ENCODE data around the gene RRAGA.
"Not testable (repeated sequence)": the region's sequence is repeated elsewhere in the genome, so short reads cannot be mapped to it uniquely, and the experiment has no call there.

The RRAGA gene

GRCh38 chr9:19048966-19049916, at the start of gene RRAGA:
Gene RRAGA (plus strand): TSS chr9:19049427. CDS start chr9:19049660, 233 bp downstream.
- Histone ChIP-seq H3K4me1 (peaks cover 38% of the 10 kb centered on the region), H3K27me3 (ENCODE audit: low read depth) (no peaks in the 10 kb centered on the region), H3K36me3 (replicated peaks) (no peaks in the 10 kb centered on the region), H3K9me3 (no peaks in the 10 kb centered on the region), H3K4me3 (peak within 1 kb of the TSS; percentile 57)
- in situ Hi-C loops (cut with MboI; ENCODE audit: low sequenced_read_pairs): loop anchor here (25.0 kb wide), 2 partner anchors 612 to 1512 kb away; no protein-coding TSS in a partner anchor
- DNase-seq (ENCODE audit: low spot score in 2 of 2): peak; percentile 96 to 97

- H3K36me3 ChIP-seq (replicated peaks): no peaks in the 10 kb centered on the region
- peaks cover 2% of the 10 kb centered on the region; the same call in 1 of the 2 replicates for H3K9me3 ChIP-seq
- in situ Hi-C loops (cut with MboI; ENCODE audit: low sequenced_read_pairs): no loop called here
- no peaks in the 10 kb centered on the region for H3K4me1 ChIP-seq
- H3K27me3 ChIP-seq (ENCODE audit: low read depth): no peaks in the 10 kb centered on the region
- no peak overlapping the region for H3K4me3 ChIP-seq
- no peak for DNase-seq (ENCODE audit: low spot score in 2 of 2)
Observed at GRCh38 chr9:19000133-19000532, 49.1 kb upstream of the RRAGA start.

- Histone ChIP-seq H3K4me1 (no peaks in the 10 kb centered on the region), H3K36me3 (replicated peaks) (no peaks in the 10 kb centered on the region), H3K9me3 (no peaks in the 10 kb centered on the region; the same call in 1 of the 2 replicates), H3K27me3 (ENCODE audit: low read depth) (no peaks in the 10 kb centered on the region; the same call in 1 of the 2 replicates), H3K4me3 (no peak overlapping the region)
- in situ Hi-C loops (cut with MboI; ENCODE audit: low sequenced_read_pairs): no loop called here
- DNase-seq (ENCODE audit: low spot score in 2 of 2): no peak
Observed at GRCh38 chr9:19009391-19009965, 39.7 kb upstream of the RRAGA start.

GRCh38 chr9:19018201-19018600, 31.0 kb upstream of the RRAGA start:
- no peak overlapping the region for H3K4me3 ChIP-seq
- H3K4me1 ChIP-seq: no peaks in the 10 kb centered on the region
- DNase-seq (ENCODE audit: low spot score in 2 of 2): no peak
- no peaks in the 10 kb centered on the region for H3K27me3 ChIP-seq (ENCODE audit: low read depth)
- in situ Hi-C loops (cut with MboI; ENCODE audit: low sequenced_read_pairs): no loop called here
- H3K36me3 ChIP-seq (replicated peaks): no peaks in the 10 kb centered on the region
- H3K9me3 ChIP-seq: no peaks in the 10 kb centered on the region

DNA sequence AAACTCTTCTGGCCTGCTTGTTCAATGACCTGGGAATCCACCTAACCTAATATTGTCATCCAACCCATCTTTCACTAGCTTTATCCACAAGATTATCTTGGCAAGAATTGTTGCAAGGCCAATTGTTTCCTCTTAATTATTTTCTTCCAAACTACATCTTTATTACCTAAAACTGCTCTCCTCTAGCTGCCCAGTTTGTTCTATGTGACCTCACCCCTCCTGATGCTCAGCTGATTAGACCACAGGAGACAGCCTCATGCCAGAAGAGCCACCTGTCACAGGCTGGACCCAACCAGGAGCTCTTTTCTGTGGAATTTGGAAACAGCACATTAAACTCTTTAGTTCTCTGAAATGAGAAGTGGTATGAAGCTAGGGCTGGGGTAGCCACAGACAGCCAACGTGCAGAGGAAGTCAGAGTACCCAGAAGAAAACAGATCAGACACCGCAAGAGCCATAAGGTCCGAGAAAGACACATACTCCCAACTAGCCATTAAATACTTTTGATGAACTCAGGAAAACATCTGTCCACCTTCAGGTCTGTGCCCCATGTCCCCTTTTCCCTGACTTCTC, 28.3 kb upstream of the RRAGA start:
- Histone ChIP-seq H3K36me3 (replicated peaks) (no peaks in the 10 kb centered on the region), H3K27me3 (ENCODE audit: low read depth) (no peaks in the 10 kb centered on the region), H3K9me3 (no peaks in the 10 kb centered on the region), H3K4me3 (no peak overlapping the region), H3K4me1 (no peaks in the 10 kb centered on the region)
- DNase-seq (ENCODE audit: low spot score in 2 of 2): no peak
- in situ Hi-C loops (cut with MboI; ENCODE audit: low sequenced_read_pairs): loop anchor here (10.0 kb wide), 1 partner anchor 1216 kb away; no protein-coding TSS in a partner anchor

DNA sequence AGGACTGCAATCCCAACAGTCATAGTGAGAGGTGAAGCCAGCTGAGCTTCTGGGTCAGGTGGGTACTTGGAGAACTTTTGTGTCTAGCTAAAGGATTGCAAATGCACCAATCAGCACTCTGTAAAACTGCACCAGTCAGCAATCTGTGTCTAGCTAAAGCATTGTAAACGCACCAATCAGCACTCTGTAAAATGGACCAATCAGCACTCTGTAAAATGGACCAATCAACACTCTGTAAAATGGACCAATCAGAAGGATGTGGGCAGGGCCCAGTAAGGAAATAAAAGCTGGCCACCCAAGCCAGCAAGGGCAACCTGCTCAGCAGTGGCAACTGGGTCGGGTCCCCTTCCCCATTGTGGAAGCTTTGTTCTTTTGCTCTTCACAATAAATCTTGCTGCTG, 27.6 kb upstream of the RRAGA start:
- not testable (repeated sequence) for H3K4me1 ChIP-seq; H3K27me3 ChIP-seq (ENCODE audit: low read depth); DNase-seq (ENCODE audit: low spot score in 2 of 2); H3K36me3 ChIP-seq (replicated peaks); H3K9me3 ChIP-seq; H3K4me3 ChIP-seq
- in situ Hi-C loops (cut with MboI; ENCODE audit: low sequenced_read_pairs): loop anchor here (10.0 kb wide), 1 partner anchor 1217 kb away; no protein-coding TSS in a partner anchor

DNA sequence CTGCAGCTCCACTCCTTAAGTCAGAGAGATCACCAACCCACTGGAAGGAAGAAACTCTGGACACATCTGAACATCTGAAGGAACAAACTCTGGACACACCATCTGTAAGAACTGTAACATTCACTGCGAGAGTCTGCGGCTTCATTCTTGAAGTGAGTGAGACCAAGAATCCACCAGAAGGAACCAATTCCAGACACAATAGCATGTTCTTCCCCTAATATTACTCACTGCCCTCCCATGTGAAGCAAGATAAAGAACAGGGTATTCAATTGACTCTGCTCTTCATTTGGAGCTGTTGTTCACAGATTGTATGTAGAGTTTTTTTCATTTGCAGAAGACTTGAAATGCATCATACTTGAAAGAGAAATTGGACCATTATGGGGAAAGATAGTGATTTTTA, 27.0 kb upstream of the RRAGA start:
- in situ Hi-C loops (cut with MboI; ENCODE audit: low sequenced_read_pairs): loop anchor here (10.0 kb wide), 1 partner anchor 1217 kb away; no protein-coding TSS in a partner anchor
- Histone ChIP-seq H3K27me3 (ENCODE audit: low read depth) (no peaks in the 10 kb centered on the region), H3K4me1 (no peaks in the 10 kb centered on the region), H3K4me3 (no peak overlapping the region), H3K36me3 (replicated peaks) (no peaks in the 10 kb centered on the region), H3K9me3 (no peaks in the 10 kb centered on the region)
- no peak for DNase-seq (ENCODE audit: low spot score in 2 of 2)

DNA sequence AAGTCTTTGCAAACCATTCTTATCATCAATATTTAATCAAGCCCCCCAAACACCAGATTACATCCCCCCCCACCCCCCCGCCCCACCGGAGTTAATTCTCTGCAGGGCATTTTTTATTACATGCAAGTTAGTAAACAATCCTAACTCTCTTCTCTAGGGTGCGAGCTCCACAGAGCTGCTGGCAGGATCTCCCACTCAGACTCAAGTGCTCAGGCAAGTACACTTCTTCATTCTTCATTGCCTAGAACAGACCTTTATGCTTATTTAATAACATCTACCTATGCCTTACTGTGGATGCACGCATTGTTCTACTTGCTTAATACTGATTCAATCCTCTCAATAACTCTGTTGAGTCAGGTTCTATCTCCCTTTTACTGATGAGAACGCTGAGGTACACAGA, 26.1 kb upstream of the RRAGA start:
- Histone ChIP-seq H3K36me3 (replicated peaks) (no peaks in the 10 kb centered on the region), H3K4me3 (no peak overlapping the region), H3K9me3 (no peaks in the 10 kb centered on the region), H3K4me1 (no peaks in the 10 kb centered on the region), H3K27me3 (ENCODE audit: low read depth) (no peaks in the 10 kb centered on the region)
- no peak for DNase-seq (ENCODE audit: low spot score in 2 of 2)
- in situ Hi-C loops (cut with MboI; ENCODE audit: low sequenced_read_pairs): loop anchor here (10.0 kb wide), 1 partner anchor 1218 kb away; no protein-coding TSS in a partner anchor

- no peaks in the 10 kb centered on the region for H3K9me3 ChIP-seq
- in situ Hi-C loops (cut with MboI; ENCODE audit: low sequenced_read_pairs): loop anchor here (5.0 to 25.0 kb wide), 4 partner anchors 589 to 1489 kb away; no protein-coding TSS in a partner anchor
Observed at GRCh38 chr9:19026375-19026774, 22.9 kb upstream of the RRAGA start.

DNA sequence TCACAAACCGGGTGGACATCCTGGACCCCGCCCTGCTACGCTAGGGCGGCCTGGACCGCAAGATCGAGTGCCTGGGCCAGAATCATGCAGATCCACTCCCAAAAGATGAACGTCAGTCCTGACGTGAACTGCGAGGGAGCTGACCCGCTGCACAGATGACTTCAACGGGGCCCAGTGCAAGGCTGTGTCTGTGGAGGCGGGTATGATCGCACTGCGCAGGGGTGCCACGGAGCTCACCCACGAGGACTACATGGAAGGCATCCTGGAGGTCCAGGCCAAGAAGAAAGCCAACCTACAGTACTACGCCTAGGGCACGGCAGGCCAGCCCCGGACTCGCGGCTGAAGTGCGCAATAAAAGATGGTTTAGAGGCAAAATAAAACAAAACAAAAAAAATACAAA, 21.4 kb upstream of the RRAGA start:
- H3K4me3 ChIP-seq: no peak overlapping the region
- no peaks in the 10 kb centered on the region for H3K36me3 ChIP-seq (replicated peaks)
- no peak for DNase-seq (ENCODE audit: low spot score in 2 of 2)
- no peaks in the 10 kb centered on the region for H3K4me1 ChIP-seq
- H3K27me3 ChIP-seq (ENCODE audit: low read depth): no peaks in the 10 kb centered on the region; the same call in 1 of the 2 replicates
- in situ Hi-C loops (cut with MboI; ENCODE audit: low sequenced_read_pairs): loop anchor here (5.0 to 25.0 kb wide), 4 partner anchors 591 to 1491 kb away; no protein-coding TSS in a partner anchor
- H3K9me3 ChIP-seq: no peaks in the 10 kb centered on the region

More at GRCh38 chr9:19026375-19026774, 22.9 kb upstream of the RRAGA start:
- no peaks in the 10 kb centered on the region for H3K36me3 ChIP-seq (replicated peaks)
- H3K27me3 ChIP-seq (ENCODE audit: low read depth): no peaks in the 10 kb centered on the region; the same call in 1 of the 2 replicates
- H3K4me1 ChIP-seq: no peaks in the 10 kb centered on the region
- no peak for DNase-seq (ENCODE audit: low spot score in 2 of 2)
- H3K4me3 ChIP-seq: no peak overlapping the region

DNA sequence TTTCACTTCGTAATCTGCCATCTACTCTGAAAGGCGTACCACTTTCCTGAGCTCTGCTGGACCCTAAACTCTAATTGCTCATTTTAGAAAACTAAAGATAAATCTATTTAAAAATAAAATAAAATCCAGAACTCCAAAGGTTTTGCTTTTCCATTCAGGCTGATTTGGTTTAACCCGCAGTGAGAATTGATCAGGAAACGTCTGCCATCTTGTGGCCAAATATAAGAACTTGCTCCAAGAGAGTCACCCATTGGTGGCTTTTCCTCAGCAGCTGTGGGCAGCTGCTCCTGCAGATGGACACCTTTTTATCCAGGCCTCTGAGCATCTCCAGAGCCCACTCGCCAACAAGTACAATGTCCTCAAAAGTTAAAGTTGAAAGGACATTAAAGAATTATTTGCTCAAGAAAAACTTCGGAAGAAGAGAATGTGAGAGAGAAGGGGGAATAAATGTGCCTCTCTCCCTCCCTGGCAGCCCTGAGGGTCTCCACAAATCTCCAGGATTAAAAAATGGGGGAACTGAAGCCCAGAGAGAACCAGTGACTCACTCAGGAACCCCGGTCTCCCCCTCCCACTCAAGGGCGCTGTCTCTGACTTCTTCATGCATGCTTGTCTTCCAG, 20.3 kb upstream of the RRAGA start:
- H3K4me3 ChIP-seq: no peak overlapping the region
- peak; percentile 68 to 74 for DNase-seq (ENCODE audit: low spot score in 2 of 2)
- no peaks in the 10 kb centered on the region for H3K36me3 ChIP-seq (replicated peaks)
- no peaks in the 10 kb centered on the region; the same call in 1 of the 2 replicates for H3K27me3 ChIP-seq (ENCODE audit: low read depth)
- in situ Hi-C loops (cut with MboI; ENCODE audit: low sequenced_read_pairs): loop anchor here (5.0 to 25.0 kb wide), 4 partner anchors 592 to 1492 kb away; no protein-coding TSS in a partner anchor
- no peaks in the 10 kb centered on the region for H3K9me3 ChIP-seq
- no peaks in the 10 kb centered on the region for H3K4me1 ChIP-seq

- Histone ChIP-seq H3K4me1 (peaks cover 4% of the 10 kb centered on the region; the same call in 1 of the 2 replicates), H3K36me3 (replicated peaks) (no peaks in the 10 kb centered on the region), H3K9me3 (no peaks in the 10 kb centered on the region), H3K4me3 (no peak overlapping the region), H3K27me3 (ENCODE audit: low read depth) (no peaks in the 10 kb centered on the region; the same call in 1 of the 2 replicates)
- in situ Hi-C loops (cut with MboI; ENCODE audit: low sequenced_read_pairs): loop anchor here (25.0 kb wide), 2 partner anchors 594 to 1494 kb away; no protein-coding TSS in a partner anchor
- DNase-seq (ENCODE audit: low spot score in 2 of 2): no peak
Observed at GRCh38 chr9:19030899-19031298, 18.3 kb upstream of the RRAGA start.

DNA sequence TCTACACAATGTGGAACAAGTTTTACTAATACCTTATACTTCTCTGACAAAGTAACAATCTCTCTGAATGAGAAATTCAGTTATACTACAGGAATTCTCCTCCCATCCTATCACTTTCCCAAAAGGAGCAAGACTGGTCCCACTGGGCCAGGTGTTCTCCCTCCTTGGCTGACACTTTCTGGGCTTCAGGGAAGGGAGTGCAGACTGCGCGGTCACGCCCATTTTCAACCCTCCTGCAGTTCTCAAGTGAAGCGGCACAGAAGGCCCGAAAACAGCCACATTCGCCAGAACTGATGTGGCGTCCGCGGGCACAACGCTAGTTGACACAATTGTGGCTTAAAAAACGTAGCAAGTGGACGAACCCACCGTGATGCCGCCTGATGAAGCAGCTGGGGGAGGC, 16.8 kb upstream of the RRAGA start:
- peaks cover 4% of the 10 kb centered on the region for H3K4me1 ChIP-seq
- peaks cover 4% of the 10 kb centered on the region; the same call in 1 of the 2 replicates for H3K9me3 ChIP-seq
- H3K4me3 ChIP-seq: no peak overlapping the region
- H3K27me3 ChIP-seq (ENCODE audit: low read depth): no peaks in the 10 kb centered on the region; the same call in 1 of the 2 replicates
- DNase-seq (ENCODE audit: low spot score in 2 of 2): no peak
- H3K36me3 ChIP-seq (replicated peaks): no peaks in the 10 kb centered on the region
- in situ Hi-C loops (cut with MboI; ENCODE audit: low sequenced_read_pairs): loop anchor here (25.0 kb wide), 2 partner anchors 595 to 1495 kb away; no protein-coding TSS in a partner anchor
